ENCODE results near the gene KIF20B. TPM values are rescaled to one million over a fixed set of nuclear protein-coding genes. Genes with fewer than 3 reads are reported as not detected.
A peak's percentile ranks its signal among the peaks of the same experiment; 100 is the strongest.

The KIF20B gene
- total and polyA plus RNA-seq, 2 of the 13 experiments (the other 11 are each of a cell fraction or from before 2014, with no cell fraction given) = 3.5 to 38.6 TPM

DNA sequence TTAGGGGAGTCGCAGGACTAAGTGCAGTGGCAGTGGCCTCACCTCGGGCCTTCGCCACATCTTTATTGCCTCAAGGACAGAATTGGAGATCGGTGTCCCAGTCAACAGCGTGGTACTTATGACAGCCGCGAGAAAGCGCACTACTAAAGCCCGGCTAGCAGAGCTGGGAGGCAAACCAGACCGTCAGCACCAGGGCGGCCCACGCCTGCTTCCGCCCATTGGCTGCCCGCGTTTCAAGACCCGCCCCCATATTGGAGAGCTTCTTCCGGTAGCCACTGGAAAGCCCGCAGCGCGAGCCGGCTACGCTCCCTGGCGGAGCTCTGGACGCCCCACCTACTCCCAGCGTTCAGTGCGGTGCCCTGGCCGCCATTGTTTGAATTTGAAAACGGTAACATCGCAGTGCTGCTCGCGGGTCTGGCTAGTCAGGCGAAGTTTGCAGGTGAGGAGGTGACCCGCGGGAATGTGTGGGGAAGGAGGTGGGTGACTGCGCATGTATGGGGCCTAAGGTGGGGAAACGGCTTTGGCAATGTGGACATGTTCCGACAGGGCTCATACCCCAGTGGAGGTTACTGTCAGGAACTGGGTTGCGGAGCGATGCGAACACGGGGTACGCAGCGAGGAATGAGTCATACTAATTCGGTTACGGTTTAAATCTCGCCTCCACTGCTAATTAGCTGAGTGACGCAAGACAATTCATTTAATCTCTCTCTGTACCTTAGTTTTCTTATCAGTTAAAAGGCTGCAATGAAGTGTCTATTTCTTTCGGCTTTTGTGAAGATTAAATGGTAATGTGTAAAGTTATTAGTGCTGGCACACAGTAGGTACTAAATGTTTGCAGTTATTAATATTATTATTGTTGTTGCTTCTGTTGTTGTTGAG, at the start of gene KIF20B (continued):
- TF ChIP-seq TFDP2 (CRISPR knock-in tag; IDR thresholded peaks at IDR 0.05) (peak; percentile 100), ZFP1 (CRISPR knock-in tag; IDR thresholded peaks at IDR 0.05) (no peak), FOXC1 (CRISPR knock-in tag; IDR thresholded peaks at IDR 0.05; ENCODE audit: borderline replicate concordance) (no peak), SCMH1 (CRISPR knock-in tag; IDR thresholded peaks at IDR 0.05; ENCODE audit: borderline replicate concordance) (no peak), KLF12 (CRISPR knock-in tag; IDR thresholded peaks at IDR 0.05; ENCODE audit: borderline replicate concordance) (peak; percentile 83; the same call in 1 of the 2 replicates), ATAD3A (CRISPR knock-in tag; IDR thresholded peaks at IDR 0.05) (no peak), ZNF761 (CRISPR knock-in tag; conservative IDR thresholded peaks at IDR 0.05) (no peak; the same call in 1 of the 2 replicates), ZNF17 (CRISPR knock-in tag; IDR thresholded peaks at IDR 0.05) (no peak), NCOA1 (CRISPR knock-in tag; IDR thresholded peaks at IDR 0.05) (peak; percentile 69), ZNF83 (CRISPR knock-in tag; IDR thresholded peaks at IDR 0.05; ENCODE audit: borderline replicate concordance) (no peak), ZNF790 (CRISPR knock-in tag; IDR thresholded peaks at IDR 0.05; ENCODE audit: borderline replicate concordance) (peak; percentile 28; the same call in 1 of the 2 replicates), ZNF572 (CRISPR knock-in tag; IDR thresholded peaks at IDR 0.05) (no peak), CBFB (CRISPR knock-in tag; IDR thresholded peaks at IDR 0.05) (no peak; the same call in none of the 2 replicates)
- TF ChIP-seq, protein P1, sequence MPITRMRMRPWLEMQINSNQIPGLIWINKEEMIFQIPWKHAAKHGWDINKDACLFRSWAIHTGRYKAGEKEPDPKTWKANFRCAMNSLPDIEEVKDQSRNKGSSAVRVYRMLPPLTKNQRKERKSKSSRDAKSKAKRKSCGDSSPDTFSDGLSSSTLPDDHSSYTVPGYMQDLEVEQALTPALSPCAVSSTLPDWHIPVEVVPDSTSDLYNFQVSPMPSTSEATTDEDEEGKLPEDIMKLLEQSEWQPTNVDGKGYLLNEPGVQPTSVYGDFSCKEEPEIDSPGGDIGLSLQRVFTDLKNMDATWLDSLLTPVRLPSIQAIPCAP (CRISPR knock-in tag; IDR thresholded peaks at IDR 0.05; ENCODE audit: low read depth) = no peak
- TF ChIP-seq, protein P2, sequence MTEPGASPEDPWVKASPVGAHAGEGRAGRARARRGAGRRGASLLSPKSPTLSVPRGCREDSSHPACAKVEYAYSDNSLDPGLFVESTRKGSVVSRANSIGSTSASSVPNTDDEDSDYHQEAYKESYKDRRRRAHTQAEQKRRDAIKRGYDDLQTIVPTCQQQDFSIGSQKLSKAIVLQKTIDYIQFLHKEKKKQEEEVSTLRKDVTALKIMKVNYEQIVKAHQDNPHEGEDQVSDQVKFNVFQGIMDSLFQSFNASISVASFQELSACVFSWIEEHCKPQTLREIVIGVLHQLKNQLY (CRISPR knock-in tag; IDR thresholded peaks at IDR 0.05) = no peak
- TF ChIP-seq, protein P3, sequence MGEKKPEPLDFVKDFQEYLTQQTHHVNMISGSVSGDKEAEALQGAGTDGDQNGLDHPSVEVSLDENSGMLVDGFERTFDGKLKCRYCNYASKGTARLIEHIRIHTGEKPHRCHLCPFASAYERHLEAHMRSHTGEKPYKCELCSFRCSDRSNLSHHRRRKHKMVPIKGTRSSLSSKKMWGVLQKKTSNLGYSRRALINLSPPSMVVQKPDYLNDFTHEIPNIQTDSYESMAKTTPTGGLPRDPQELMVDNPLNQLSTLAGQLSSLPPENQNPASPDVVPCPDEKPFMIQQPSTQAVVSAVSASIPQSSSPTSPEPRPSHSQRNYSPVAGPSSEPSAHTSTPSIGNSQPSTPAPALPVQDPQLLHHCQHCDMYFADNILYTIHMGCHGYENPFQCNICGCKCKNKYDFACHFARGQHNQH (CRISPR knock-in tag; IDR thresholded peaks at IDR 0.05) = peak; percentile 69; the same call in 1 of the 2 replicates
- TF ChIP-seq, protein P4, sequence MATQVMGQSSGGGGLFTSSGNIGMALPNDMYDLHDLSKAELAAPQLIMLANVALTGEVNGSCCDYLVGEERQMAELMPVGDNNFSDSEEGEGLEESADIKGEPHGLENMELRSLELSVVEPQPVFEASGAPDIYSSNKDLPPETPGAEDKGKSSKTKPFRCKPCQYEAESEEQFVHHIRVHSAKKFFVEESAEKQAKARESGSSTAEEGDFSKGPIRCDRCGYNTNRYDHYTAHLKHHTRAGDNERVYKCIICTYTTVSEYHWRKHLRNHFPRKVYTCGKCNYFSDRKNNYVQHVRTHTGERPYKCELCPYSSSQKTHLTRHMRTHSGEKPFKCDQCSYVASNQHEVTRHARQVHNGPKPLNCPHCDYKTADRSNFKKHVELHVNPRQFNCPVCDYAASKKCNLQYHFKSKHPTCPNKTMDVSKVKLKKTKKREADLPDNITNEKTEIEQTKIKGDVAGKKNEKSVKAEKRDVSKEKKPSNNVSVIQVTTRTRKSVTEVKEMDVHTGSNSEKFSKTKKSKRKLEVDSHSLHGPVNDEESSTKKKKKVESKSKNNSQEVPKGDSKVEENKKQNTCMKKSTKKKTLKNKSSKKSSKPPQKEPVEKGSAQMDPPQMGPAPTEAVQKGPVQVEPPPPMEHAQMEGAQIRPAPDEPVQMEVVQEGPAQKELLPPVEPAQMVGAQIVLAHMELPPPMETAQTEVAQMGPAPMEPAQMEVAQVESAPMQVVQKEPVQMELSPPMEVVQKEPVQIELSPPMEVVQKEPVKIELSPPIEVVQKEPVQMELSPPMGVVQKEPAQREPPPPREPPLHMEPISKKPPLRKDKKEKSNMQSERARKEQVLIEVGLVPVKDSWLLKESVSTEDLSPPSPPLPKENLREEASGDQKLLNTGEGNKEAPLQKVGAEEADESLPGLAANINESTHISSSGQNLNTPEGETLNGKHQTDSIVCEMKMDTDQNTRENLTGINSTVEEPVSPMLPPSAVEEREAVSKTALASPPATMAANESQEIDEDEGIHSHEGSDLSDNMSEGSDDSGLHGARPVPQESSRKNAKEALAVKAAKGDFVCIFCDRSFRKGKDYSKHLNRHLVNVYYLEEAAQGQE (IDR thresholded peaks at IDR 0.05; ENCODE audit: borderline replicate concordance in 1 of 2, low read depth in 1 of 2, low read length in 2 of 2) = no peak
